Smooth muscle cell (in vitro differentiated cells): ENCODE results near the gene ZNF487. TPM values are rescaled to one million over a fixed set of nuclear protein-coding genes. Genes with fewer than 3 reads are reported as not detected.
A peak's percentile ranks its signal among the peaks of the same experiment; 100 is the strongest.
"Not testable (repeated sequence)": the region's sequence is repeated elsewhere in the genome, so short reads cannot be mapped to it uniquely, and the experiment has no call there.

Experiments
- DNase-seq: peaks from one replicate; lab custom pipeline; 2025; ENCODE audit not compliant: unreplicated experiment; lab: John Stamatoyannopoulos, UW
- H2AFZ ChIP-seq: fragments of 200-600 bp; sonication (generic); 2 replicates; pipeline ENCODE4 v1.6.0; 2016; ENCODE audit warnings: antibody characterized with exemption, low read depth, mild to moderate bottlenecking
- H3F3A ChIP-seq: fragments of 200-600 bp; sonication (generic); 2 replicates; pipeline ENCODE4 v1.6.0; 2017; ENCODE audit warnings: antibody characterized with exemption, low read depth
- H3K27ac ChIP-seq: fragments of 200-600 bp; sonication (generic); 2 replicates; pipeline ENCODE4 v1.5.1; 2016; ENCODE audit warnings: low read depth, mild to moderate bottlenecking
- H3K27me3 ChIP-seq: fragments of 200-600 bp; sonication (generic); 2 replicates; pipeline ENCODE4 v1.6.1; 2016; ENCODE audit warnings: low read depth, mild to moderate bottlenecking
- H3K36me3 ChIP-seq: fragments of 200-600 bp; sonication (generic); 2 replicates; pipeline ENCODE4 v1.5.1; 2016; ENCODE audit warnings: low read depth
- H3K4me1 ChIP-seq: fragments of 200-600 bp; sonication (generic); 2 replicates; pipeline ENCODE4 v1.5.1; 2016; ENCODE audit warnings: low read depth
- H3K4me2 ChIP-seq: fragments of 200-600 bp; sonication (generic); 2 replicates; pipeline ENCODE4 v1.6.0; 2016; ENCODE audit warnings: mild to moderate bottlenecking
- H3K4me3 ChIP-seq: fragments of 200-600 bp; sonication (generic); 2 replicates; pipeline ENCODE4 v1.5.1; 2016; ENCODE audit warnings: mild to moderate bottlenecking
- H3K79me2 ChIP-seq: fragments of 200-600 bp; sonication (generic); 2 replicates; pipeline ENCODE4 v1.6.0; 2016; ENCODE audit warnings: low read depth, mild to moderate bottlenecking
- H3K9ac ChIP-seq: fragments of 200-600 bp; sonication (generic); 2 replicates; pipeline ENCODE4 v1.6.0; 2016; ENCODE audit warnings: low read depth
- H3K9me3 ChIP-seq: fragments of 200-600 bp; sonication (generic); replicated peaks from 2 replicates; pipeline ENCODE4 v1.5.1; 2016; ENCODE audit warnings: low read depth
- H4K20me1 ChIP-seq: fragments of 200-600 bp; sonication (generic); 2 replicates; pipeline ENCODE4 v1.6.0; 2016; ENCODE audit warnings: low read depth
- WGBS: methylation state at CpG from one replicate; pipeline ENCODE4 v1.1.7; 2016; ENCODE audit warnings: low lambda C conversion rate; 5-methylcytosine and 5-hydroxymethylcytosine counted together
- polyA plus RNA-seq: library from polyadenylated mRNA; unstranded; fragments of >200 nt; fragmentation: Nextera tagmentation; extraction: Ambion mirVana; gene quantifications from 2 replicates; pipeline ENCODE4 v1.2.1, GENCODE V29; 2016
- total RNA-seq: library from RNA; depleted of rRNA; stranded (reverse); fragments of >200 nt; gene quantifications from 2 replicates; pipeline ENCODE4 v1.2.3, GENCODE V29; 2014
- TF ChIP-seq, protein P1 (sequence below): fragments of 200-600 bp; sonication (generic); IDR thresholded peaks from 2 replicates; pipeline ENCODE4 v1.5.1; 2017; ENCODE audit warnings: borderline replicate concordance, mild to moderate bottlenecking, antibody characterized with exemption; ENCODE audit not compliant: insufficient read depth, poor library complexity, severe bottlenecking

The ZNF487 gene
- total and polyA plus RNA-seq, 2 experiments from 2014 or later, result 5.1 to 9.6 TPM

DNA sequence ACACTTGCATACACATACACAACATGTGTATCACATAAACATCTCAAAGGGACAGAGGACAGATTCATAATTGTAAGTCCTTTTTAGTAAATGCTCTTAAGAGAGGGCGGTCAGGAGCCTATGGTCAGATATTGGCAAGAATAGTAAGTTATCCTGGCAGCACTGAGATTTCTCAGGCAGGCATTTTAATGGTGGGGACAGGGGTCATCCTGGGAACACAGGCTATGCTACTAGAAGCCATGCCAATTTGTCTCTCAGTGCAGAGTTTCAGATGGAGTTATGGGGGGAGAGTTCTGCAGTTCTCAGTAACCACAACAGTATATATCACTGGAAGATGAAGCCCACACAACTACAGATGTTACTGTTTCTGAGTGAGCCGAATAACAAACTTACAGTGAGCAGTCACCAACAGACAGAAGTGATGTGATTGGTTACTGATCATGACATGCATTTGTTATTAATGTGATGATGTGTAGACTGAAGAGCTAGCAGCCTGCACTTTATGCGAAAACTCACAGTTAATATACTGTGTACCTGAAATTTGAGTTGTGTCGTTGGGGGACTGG lies 16.4 kb downstream of the ZNF487 start:
- DNase-seq, result no peak
- 79% methylated on average over 4 of the region's 4 CpGs for whole genome bisulfite sequencing
- H3K27ac ChIP-seq, result peak overlapping the region; percentile 22

DNA sequence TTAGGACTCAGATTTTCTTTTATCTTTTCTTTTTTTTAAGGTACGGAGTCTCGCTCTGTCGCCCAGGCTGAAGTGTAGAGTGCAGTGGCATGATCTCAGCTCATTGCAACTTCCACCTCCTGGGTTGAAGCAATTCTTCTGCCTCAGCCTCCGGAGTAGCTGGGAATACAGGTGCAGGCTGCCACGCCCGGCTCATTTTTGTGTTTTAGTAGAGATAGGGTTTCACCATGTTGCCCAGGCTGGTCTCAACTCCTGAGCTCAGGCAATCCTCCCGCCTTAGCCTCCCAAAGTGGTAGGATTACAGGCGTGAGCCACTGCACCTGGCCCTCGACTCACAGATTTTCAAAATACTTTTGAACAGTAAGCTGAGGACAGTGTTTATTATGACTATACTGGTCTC lies 17.1 kb downstream of the ZNF487 start:
- Histone ChIP-seq H3K27ac (peak overlapping the region; percentile 76), H3K4me2 (peak overlapping the region; percentile 90)
- WGBS, result 97% methylated on average over 9 of the region's 9 CpGs

More for the DNA sequence above, 16.4 kb downstream of the ZNF487 start:
- H3K27me3 ChIP-seq, result no peaks in the 10 kb centered on the region
- no peaks in the 10 kb centered on the region for H3K36me3 ChIP-seq
- H4K20me1 ChIP-seq, result no peaks in the 10 kb centered on the region
- H3K4me1 ChIP-seq, result peaks cover 8% of the 10 kb centered on the region
- no peaks in the 10 kb centered on the region for H3K79me2 ChIP-seq
- peaks cover 23% of the 10 kb centered on the region for H3F3A ChIP-seq
- no peak overlapping the region for H3K4me2 ChIP-seq
- H3K9ac ChIP-seq, result no peak overlapping the region
- H3K9me3 ChIP-seq, result no peaks in the 10 kb centered on the region
- H3K4me3 ChIP-seq, result no peak overlapping the region
- TF ChIP-seq, protein P1, sequence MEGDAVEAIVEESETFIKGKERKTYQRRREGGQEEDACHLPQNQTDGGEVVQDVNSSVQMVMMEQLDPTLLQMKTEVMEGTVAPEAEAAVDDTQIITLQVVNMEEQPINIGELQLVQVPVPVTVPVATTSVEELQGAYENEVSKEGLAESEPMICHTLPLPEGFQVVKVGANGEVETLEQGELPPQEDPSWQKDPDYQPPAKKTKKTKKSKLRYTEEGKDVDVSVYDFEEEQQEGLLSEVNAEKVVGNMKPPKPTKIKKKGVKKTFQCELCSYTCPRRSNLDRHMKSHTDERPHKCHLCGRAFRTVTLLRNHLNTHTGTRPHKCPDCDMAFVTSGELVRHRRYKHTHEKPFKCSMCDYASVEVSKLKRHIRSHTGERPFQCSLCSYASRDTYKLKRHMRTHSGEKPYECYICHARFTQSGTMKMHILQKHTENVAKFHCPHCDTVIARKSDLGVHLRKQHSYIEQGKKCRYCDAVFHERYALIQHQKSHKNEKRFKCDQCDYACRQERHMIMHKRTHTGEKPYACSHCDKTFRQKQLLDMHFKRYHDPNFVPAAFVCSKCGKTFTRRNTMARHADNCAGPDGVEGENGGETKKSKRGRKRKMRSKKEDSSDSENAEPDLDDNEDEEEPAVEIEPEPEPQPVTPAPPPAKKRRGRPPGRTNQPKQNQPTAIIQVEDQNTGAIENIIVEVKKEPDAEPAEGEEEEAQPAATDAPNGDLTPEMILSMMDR, result no peak
- H2AFZ ChIP-seq, result no peak overlapping the region

DNA sequence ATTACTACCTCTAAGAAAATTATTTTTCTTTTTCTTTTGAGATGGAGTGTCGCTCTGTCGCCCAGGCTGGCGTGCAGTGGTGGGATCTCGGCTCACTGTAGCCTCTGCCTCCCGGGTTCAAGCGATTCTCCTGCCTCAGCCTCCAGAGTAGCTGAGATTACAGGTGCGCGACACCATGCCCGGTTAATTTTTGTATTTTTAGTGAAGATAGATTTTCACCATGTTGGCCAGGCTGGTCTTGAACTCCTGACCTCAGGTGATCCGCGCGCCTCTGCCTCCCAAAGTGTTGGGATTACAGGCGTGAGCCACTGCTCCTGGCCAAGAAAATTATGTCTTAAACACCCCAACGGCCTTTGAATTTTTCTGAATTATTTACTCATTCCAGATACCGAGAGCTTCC lies 19.6 kb downstream of the ZNF487 start:
- Histone ChIP-seq H3F3A (peaks cover 23% of the 10 kb centered on the region), H3K4me2 (peak overlapping the region; percentile 90), H3K27ac (peak overlapping the region; percentile 76)
- H3K9ac ChIP-seq, H3K4me3 ChIP-seq, H3K4me1 ChIP-seq, H2AFZ ChIP-seq, DNase-seq, H4K20me1 ChIP-seq, H3K27me3 ChIP-seq, H3K79me2 ChIP-seq, H3K9me3 ChIP-seq, H3K36me3 ChIP-seq: not testable (repeated sequence)
- WGBS, result 97% methylated on average over 15 of the region's 15 CpGs

More for the DNA sequence above, 17.1 kb downstream of the ZNF487 start:
- not testable (repeated sequence) for DNase-seq, H4K20me1 ChIP-seq, H3K9ac ChIP-seq, H2AFZ ChIP-seq, H3K9me3 ChIP-seq, H3K4me1 ChIP-seq, H3K36me3 ChIP-seq, H3K79me2 ChIP-seq, H3K27me3 ChIP-seq, H3K4me3 ChIP-seq
- H3F3A ChIP-seq, result peaks cover 23% of the 10 kb centered on the region

DNA sequence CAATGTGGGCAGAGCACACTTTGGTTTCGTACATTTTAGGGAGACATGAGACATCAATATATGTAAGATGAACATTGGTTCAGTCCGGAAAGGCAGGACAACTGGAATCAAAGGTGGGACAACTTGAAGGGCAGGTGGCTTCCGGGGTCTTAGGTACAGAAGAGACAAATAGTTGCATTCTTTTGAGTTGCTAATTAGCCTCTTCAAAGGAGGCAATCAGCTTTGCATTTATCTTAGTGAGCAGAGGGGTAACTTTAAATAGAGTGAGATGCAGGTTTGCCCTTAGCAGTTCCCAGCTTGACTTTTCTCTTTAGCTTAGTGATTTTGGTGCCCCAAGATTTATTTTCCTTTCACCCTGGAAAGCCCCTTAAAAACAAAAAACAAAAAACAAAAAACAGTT lies 21.3 kb downstream of the ZNF487 start:
- DNase-seq, result no peak
- H2AFZ ChIP-seq, result no peak overlapping the region
- H3K27me3 ChIP-seq, result no peaks in the 10 kb centered on the region
- H3K36me3 ChIP-seq, result no peaks in the 10 kb centered on the region
- H3K27ac ChIP-seq, result no peak overlapping the region
- H3K4me3 ChIP-seq, result no peak overlapping the region
- peaks cover 8% of the 10 kb centered on the region for H3K4me1 ChIP-seq
- H3K9ac ChIP-seq, result no peak overlapping the region
- no peak overlapping the region for H3K4me2 ChIP-seq
- no peaks in the 10 kb centered on the region for H3K9me3 ChIP-seq
- no peaks in the 10 kb centered on the region for H3K79me2 ChIP-seq
- no peaks in the 10 kb centered on the region for H4K20me1 ChIP-seq
- TF ChIP-seq, protein P1, result no peak
- peaks cover 9% of the 10 kb centered on the region for H3F3A ChIP-seq
- WGBS, result 56% methylated on average over 3 of the region's 3 CpGs

DNA sequence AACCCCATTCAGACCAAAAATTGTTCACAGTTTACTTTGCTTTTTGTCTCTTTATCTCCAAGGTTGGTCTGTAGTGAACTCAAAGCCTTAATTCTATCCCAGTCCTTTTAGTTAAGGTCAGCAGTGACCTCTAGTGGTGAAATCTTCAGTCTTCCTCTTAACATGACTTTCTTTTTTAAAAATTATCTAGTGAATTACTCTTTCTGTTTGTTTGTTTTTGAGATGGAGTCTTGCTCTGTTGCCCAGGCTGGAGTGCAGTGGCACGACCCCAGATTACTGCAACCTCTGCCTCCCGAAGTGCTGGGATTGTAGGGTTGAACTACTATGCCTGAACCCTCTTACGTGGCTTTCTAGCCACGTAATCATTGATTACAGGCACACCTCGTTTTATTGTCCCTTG lies 25.0 kb downstream of the ZNF487 start:
- no peaks in the 10 kb centered on the region for H3K4me1 ChIP-seq
- DNase-seq, result no peak
- 54% methylated on average over 5 of the region's 5 CpGs for WGBS
- no peaks in the 10 kb centered on the region for H3F3A ChIP-seq
- H3K4me3 ChIP-seq, result no peak overlapping the region
- TF ChIP-seq, protein P1, result peak; percentile 79
- no peaks in the 10 kb centered on the region for H3K36me3 ChIP-seq
- H3K4me2 ChIP-seq, result no peak overlapping the region
- H3K9ac ChIP-seq, result no peak overlapping the region
- no peaks in the 10 kb centered on the region for H4K20me1 ChIP-seq
- no peak overlapping the region for H3K27ac ChIP-seq
- H2AFZ ChIP-seq, result no peak overlapping the region
- no peaks in the 10 kb centered on the region for H3K9me3 ChIP-seq
- no peaks in the 10 kb centered on the region for H3K27me3 ChIP-seq
- H3K79me2 ChIP-seq, result no peaks in the 10 kb centered on the region

DNA sequence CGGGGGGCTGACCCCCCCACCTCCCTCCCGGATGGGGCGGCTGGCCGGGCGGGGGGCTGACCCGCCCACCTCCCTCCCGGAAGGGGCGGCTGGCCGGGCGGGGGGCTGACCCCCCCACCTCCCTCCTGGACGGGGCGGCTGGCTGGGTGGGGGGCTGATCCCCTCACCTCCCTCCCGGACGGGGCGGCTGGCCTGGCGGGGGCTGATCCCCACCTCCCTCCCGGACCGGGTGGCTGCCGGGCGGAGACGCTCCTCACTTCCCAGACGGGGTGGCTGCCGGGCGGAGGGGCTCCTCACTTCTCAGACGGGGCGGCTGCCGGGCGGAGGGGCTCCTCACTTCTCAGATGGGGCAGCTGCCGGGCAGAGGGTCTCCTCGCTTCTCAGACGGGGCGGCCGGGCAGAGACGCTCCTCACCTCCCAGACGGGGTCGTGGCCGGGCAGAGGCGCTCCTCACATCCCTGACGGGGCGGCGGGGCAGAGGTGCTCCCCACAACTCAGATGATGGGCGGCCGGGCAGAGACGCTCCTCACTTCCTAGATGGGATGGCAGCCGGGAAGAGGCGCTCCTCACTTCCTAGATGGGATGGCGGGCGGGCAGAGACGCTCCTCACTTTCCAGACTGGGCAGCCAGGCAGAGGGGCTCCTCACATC lies 28.3 kb downstream of the ZNF487 start:
- not testable (repeated sequence) for H2AFZ ChIP-seq, H4K20me1 ChIP-seq, DNase-seq, H3K36me3 ChIP-seq, H3K4me1 ChIP-seq, H3K4me3 ChIP-seq, H3K9me3 ChIP-seq, H3F3A ChIP-seq, H3K27me3 ChIP-seq, H3K27ac ChIP-seq, H3K79me2 ChIP-seq, H3K9ac ChIP-seq, H3K4me2 ChIP-seq
- 97% methylated on average over 20 of the region's 49 CpGs for WGBS
